ENCODE data around the gene EHD1. TPM values are rescaled to one million over a fixed set of nuclear protein-coding genes. Genes with fewer than 3 reads are reported as not detected.

Gene EHD1
- total RNA-seq, 1 donor from 2014 or later: 86.8 TPM

GRCh38 chr11:64900263-64900678 is 21.9 kb upstream of the EHD1 start:
- Mint-ChIP-seq H3K4me3 (no peak overlapping the region), H3K36me3 (peaks cover 22% of the 10 kb centered on the region), H3K27me3 (ENCODE audit: low read depth) (no peaks in the 10 kb centered on the region), H3K27ac (no peak overlapping the region), H3K4me1 (no peaks in the 10 kb centered on the region), H3K9me3 (no peaks in the 10 kb centered on the region)
- no peak for TF ChIP-seq CTCF (IDR thresholded peaks at IDR 0.05; ENCODE audit: unreplicated experiment)
- DNase-seq (ENCODE audit: low spot score in 2 of 2, unreplicated experiment in 2 of 2): no peak

GRCh38 chr11:64898541-64898940 is 20.1 kb upstream of the EHD1 start:
- Mint-ChIP-seq H3K9me3 (no peaks in the 10 kb centered on the region), H3K27ac (no peak overlapping the region), H3K27me3 (ENCODE audit: low read depth) (no peaks in the 10 kb centered on the region), H3K36me3 (peaks cover 15% of the 10 kb centered on the region), H3K4me1 (no peaks in the 10 kb centered on the region), H3K4me3 (no peak overlapping the region)
- TF ChIP-seq CTCF (IDR thresholded peaks at IDR 0.05; ENCODE audit: unreplicated experiment): no peak
- DNase-seq (ENCODE audit: low spot score in 2 of 2, unreplicated experiment in 2 of 2): no peak

GRCh38 chr11:64898076-64898445 is 19.6 kb upstream of the EHD1 start:
- no peaks in the 10 kb centered on the region for H3K27me3 Mint-ChIP-seq (ENCODE audit: low read depth)
- no peak overlapping the region for H3K4me3 Mint-ChIP-seq
- TF ChIP-seq CTCF (IDR thresholded peaks at IDR 0.05; ENCODE audit: unreplicated experiment): no peak
- no peaks in the 10 kb centered on the region for H3K9me3 Mint-ChIP-seq
- DNase-seq (ENCODE audit: low spot score in 2 of 2, unreplicated experiment in 2 of 2): no peak
- peaks cover 14% of the 10 kb centered on the region for H3K36me3 Mint-ChIP-seq
- no peak overlapping the region for H3K27ac Mint-ChIP-seq
- no peaks in the 10 kb centered on the region for H3K4me1 Mint-ChIP-seq

GRCh38 chr11:64897381-64898075 is 19.1 kb upstream of the EHD1 start:
- no peaks in the 10 kb centered on the region for H3K4me1 Mint-ChIP-seq
- H3K27me3 Mint-ChIP-seq (ENCODE audit: low read depth): no peaks in the 10 kb centered on the region
- no peak for DNase-seq (ENCODE audit: low spot score in 2 of 2, unreplicated experiment in 2 of 2)
- no peaks in the 10 kb centered on the region for H3K9me3 Mint-ChIP-seq
- peaks cover 14% of the 10 kb centered on the region for H3K36me3 Mint-ChIP-seq
- no peak overlapping the region for H3K4me3 Mint-ChIP-seq
- no peak for TF ChIP-seq CTCF (IDR thresholded peaks at IDR 0.05; ENCODE audit: unreplicated experiment)
- H3K27ac Mint-ChIP-seq: no peak overlapping the region

- no peak for TF ChIP-seq CTCF (IDR thresholded peaks at IDR 0.05; ENCODE audit: unreplicated experiment)
- no peak for DNase-seq (ENCODE audit: low spot score in 2 of 2, unreplicated experiment in 2 of 2)
- no peaks in the 10 kb centered on the region for H3K9me3 Mint-ChIP-seq
- no peak overlapping the region for H3K4me3 Mint-ChIP-seq
- H3K36me3 Mint-ChIP-seq: peaks cover 13% of the 10 kb centered on the region
- no peaks in the 10 kb centered on the region for H3K27me3 Mint-ChIP-seq (ENCODE audit: low read depth)
- H3K27ac Mint-ChIP-seq: no peak overlapping the region
- no peaks in the 10 kb centered on the region for H3K4me1 Mint-ChIP-seq
These were observed 18.1 kb upstream of the EHD1 start for GRCh38 chr11:64896448-64897022.

Measured in mesothelial cell of epicardium (in vitro differentiated cells).